Measurements from ENCODE around the gene USO1. TPM values are rescaled to one million over a fixed set of nuclear protein-coding genes. Genes with fewer than 3 reads are reported as not detected.

Gene USO1
- total RNA-seq, 4 donors from 2014 or later: 74.4 to 111 (median 87.9) TPM

GRCh38 chr4:75858721-75859120 is 134.3 kb downstream of the USO1 start:
- Histone ChIP-seq H3K36me3 (no peaks in the 10 kb centered on the region), H3K4me1 (no peaks in the 10 kb centered on the region), H3K9me3 (peaks cover 0 to 4% (median 0%) of the 10 kb centered on the region in 3 donors), H3K27ac (no peak overlapping the region), H3K4me3 (no peak overlapping the region), H3K27me3 (no peaks in the 10 kb centered on the region)
- no peak for ATAC-seq
- TF ChIP-seq POLR2A (IDR thresholded peaks at IDR 0.05) (no peak), POLR2AphosphoS5 (IDR thresholded peaks at IDR 0.05) (no peak), CTCF (IDR thresholded peaks at IDR 0.05) (no peak), EP300 (IDR thresholded peaks at IDR 0.05) (no peak)
- 26 to 88% methylated on average over 1 of the region's 1 CpG for WGBS, 2 donors (ENCODE audit: low coverage in 1 of 2)

GRCh38 chr4:75860606-75861005 is 136.2 kb downstream of the USO1 start:
- Histone ChIP-seq H3K4me3 (no peak overlapping the region), H3K9me3 (peaks cover 0 to 4% (median 0%) of the 10 kb centered on the region in 3 donors), H3K27ac (no peak overlapping the region), H3K27me3 (no peaks in the 10 kb centered on the region), H3K36me3 (no peaks in the 10 kb centered on the region), H3K4me1 (no peaks in the 10 kb centered on the region)
- TF ChIP-seq POLR2AphosphoS5 (IDR thresholded peaks at IDR 0.05) (no peak), POLR2A (IDR thresholded peaks at IDR 0.05) (no peak), EP300 (IDR thresholded peaks at IDR 0.05) (no peak), CTCF (IDR thresholded peaks at IDR 0.05) (no peak)
- WGBS, 2 donors (ENCODE audit: low coverage in 1 of 2): 79% methylated on average over 3 of the region's 5 CpGs; no CpG with 5 or more reads in 1 of the 2 donors
- ATAC-seq: no peak

Small RNA genes within 50 kb of the gene (small RNA-seq; reads per million reads assigned to genes)
- gene RNU2-16P: 0 reads per million in 4 donors

Other genes starting within 250 kb of the USO1 start
- gene RCHY1, start 210.2 kb upstream of the USO1 start, total RNA-seq: 10 to 100 TPM; 11.3 to 28.6 (median 21.4) TPM
- 10 to 100 TPM in 3 of 4 donors, 1 to 10 TPM in 1; 8.8 to 37.8 (median 16.2) TPM for gene THAP6, start 210.1 kb upstream of the USO1 start, total RNA-seq
- not detected for gene ODAPH, start 168.5 kb upstream of the USO1 start, total RNA-seq
- gene CDKL2, start 94.0 kb upstream of the USO1 start, total RNA-seq: 1 to 10 TPM; 3.9 to 8.1 (median 6.0) TPM
- gene G3BP2, start 51.2 kb upstream of the USO1 start, total RNA-seq: 100 to 1,000 TPM in 3 of 4 donors, 10 to 100 TPM in 1; 98.6 to 152 (median 129) TPM
- gene PPEF2, start 177.9 kb downstream of the USO1 start, total RNA-seq: not detected
- gene NAAA, start 216.4 kb downstream of the USO1 start, total RNA-seq: 10 to 100 TPM; 33.5 to 90.5 (median 35.4) TPM

All from gastroesophageal sphincter (tissue), 4 donors.